ENCODE measurements around the gene PARVB. TPM values are rescaled to one million over a fixed set of nuclear protein-coding genes. Genes with fewer than 3 reads are reported as not detected.

PARVB gene
- total and polyA plus RNA-seq, 2 donors (not counting 3 experiments of a cell fraction or from before 2014, with no cell fraction given): 155 to 162 TPM

DNA sequence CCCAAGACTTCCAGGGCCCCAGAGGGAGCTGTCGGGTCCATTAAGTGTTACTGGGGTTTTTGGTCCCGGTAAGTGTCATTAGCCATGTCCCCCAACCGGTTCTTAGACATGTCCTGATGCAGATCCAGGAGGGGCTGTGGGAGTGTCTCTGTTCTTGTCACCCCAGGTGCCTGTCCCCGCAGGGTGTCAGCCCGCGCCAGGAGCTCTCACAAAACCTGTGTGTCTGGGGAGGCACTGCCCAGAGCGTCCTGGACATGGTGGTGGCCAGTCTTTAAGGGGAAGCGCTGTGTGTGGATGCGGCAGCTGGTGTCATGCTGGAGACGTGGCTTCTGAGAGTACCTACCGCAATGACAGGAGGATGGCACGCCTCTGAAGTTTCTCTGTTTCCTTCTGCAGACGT, 144.1 kb downstream of the PARVB start:
- dilution Hi-C loops (cut with MboI; ENCODE audit: extremely low pct_ligation_motif_present, low sequenced_read_pairs): no loop called here

More for the DNA sequence above, 144.1 kb downstream of the PARVB start:
- Histone ChIP-seq H3K4me2 (ENCODE audit: insufficient read depth, low read length) (no peak overlapping the region), H3K4me1 (ENCODE audit: control insufficient read depth, extremely low read depth, insufficient read depth, low read length) (no peaks in the 10 kb centered on the region), H3K27me3 (ENCODE audit: control insufficient read depth in 2 of 2, insufficient read depth in 2 of 2, low read length in 2 of 2) (no peaks in the 10 kb centered on the region), H3K4me3 (replicated peaks in 1 of 3; ENCODE audit: insufficient read depth in 1 of 3, low read depth in 1 of 3, low read length in 3 of 3) (no peak overlapping the region), H3K79me2 (ENCODE audit: control insufficient read depth, insufficient read depth, low read length) (no peaks in the 10 kb centered on the region), H3K9ac (replicated peaks; ENCODE audit: extremely low read depth, insufficient read depth, low read length) (no peak overlapping the region), H4K20me1 (replicated peaks; ENCODE audit: control insufficient read depth, extremely low read depth, insufficient read depth, low read length) (no peaks in the 10 kb centered on the region), H3K36me3 (ENCODE audit: control insufficient read depth in 2 of 2, extremely low read depth in 1 of 2, insufficient read depth in 2 of 2, low read length in 2 of 2) (peaks cover 2 to 22% of the 10 kb centered on the region in 2 experiments), H2AFZ (ENCODE audit: low read depth, low read length) (no peak overlapping the region), H3K27ac (ENCODE audit: insufficient read depth, low read depth, low read length) (no peak overlapping the region), H3K9me3 (replicated peaks; ENCODE audit: control insufficient read depth, insufficient read depth, low read length) (no peaks in the 10 kb centered on the region), H3K9me1 (replicated peaks; ENCODE audit: control insufficient read depth, extremely low read depth, insufficient read depth, low read length) (no peaks in the 10 kb centered on the region)
- FAIRE-seq (no peak), DNase-seq (ENCODE audit: low read depth, low spot score) (no peak)
- intact Hi-C loops (cut with micrococcal nuclease): no loop called here
- POLR2A ChIA-PET: no interaction called here
- TF ChIP-seq FOS (IDR thresholded peaks at IDR 0.05; ENCODE audit: borderline replicate concordance, insufficient read depth, low read length) (no peak), CTCF (IDR thresholded peaks at IDR 0.05; ENCODE audit: extremely low read depth in 1 of 2, insufficient read depth in 1 of 2, low read depth in 1 of 2, low read length in 2 of 2) (no peak), JUN (IDR thresholded peaks at IDR 0.05; ENCODE audit: borderline replicate concordance, insufficient read depth, insufficient read length, low read depth) (no peak), EZH2 (IDR thresholded peaks at IDR 0.05; ENCODE audit: borderline replicate concordance, low read depth, low read length, severe bottlenecking) (no peak), POLR2AphosphoS5 (IDR thresholded peaks at IDR 0.05; ENCODE audit: insufficient read depth, low read depth, low read length) (no peak), MAX (IDR thresholded peaks at IDR 0.05; ENCODE audit: insufficient read depth, insufficient read length) (no peak)
- no TSS peak for BruUV-seq (replicated peaks)
- CTCF ChIA-PET: no interaction called here

Data from endothelial cell of umbilical vein (primary cell).